Stimulated activated CD4-positive, alpha-beta T cell treated with anti-CD3 and anti-CD28 coated beads, Interleukin-4, amount 100 ng/mL, for 48 hours (primary cell): ENCODE results near the gene HRNR.
"Not testable (repeated sequence)": the region's sequence is repeated elsewhere in the genome, so short reads cannot be mapped to it uniquely, and the experiment has no call there.

Experiments used
- DNase-seq, 2 donors: peaks; one replicate each; pipeline ENCODE4 v3.0.0-alpha.2; 2020; ENCODE audit warnings: low read depth in 2 of 2

HRNR gene

DNA sequence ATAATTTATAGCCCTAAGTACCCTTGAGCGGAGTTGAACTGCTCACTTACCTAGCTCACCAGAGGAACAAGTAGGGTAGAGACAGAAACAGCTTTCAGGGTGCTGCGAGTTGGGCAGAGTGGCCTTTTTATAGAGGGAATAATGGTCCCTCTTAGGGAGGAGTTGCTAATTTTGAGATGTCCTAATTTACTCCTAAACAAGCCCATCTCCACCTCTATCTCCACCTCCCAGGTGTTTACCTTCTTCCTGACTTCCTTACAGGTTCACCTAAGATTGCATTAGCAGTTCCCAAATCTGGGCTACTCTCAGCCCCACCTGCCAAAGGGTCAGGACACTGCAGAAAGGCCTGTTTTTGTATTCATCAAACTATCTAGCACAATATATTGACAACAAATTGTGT lies at the start of gene HRNR:
Gene HRNR, minus strand, starts transcription at position 101 of the 400 bp plus-strand sequence. CDS start 940 bp downstream, outside the sequence.
- DNase-seq = no peak

DNA sequence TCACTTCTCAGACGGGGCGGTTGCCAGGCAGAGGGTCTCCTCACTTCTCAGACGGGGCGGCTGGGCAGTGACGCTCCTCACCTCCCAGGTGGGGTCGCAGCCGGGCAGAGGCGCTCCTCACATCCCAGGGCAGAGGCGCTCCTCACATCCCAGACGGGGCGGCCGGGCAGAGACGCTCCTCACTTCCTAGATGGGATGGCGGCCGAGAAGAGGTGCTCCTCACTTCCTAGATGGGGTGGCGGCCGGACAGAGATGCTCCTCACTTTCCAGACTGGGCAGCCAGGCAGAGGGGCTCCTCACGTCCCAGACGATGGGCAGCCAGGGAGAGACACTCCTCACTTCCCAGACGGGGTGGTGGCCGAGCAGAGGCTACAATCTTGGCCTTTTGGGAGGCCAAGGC lies 32.4 kb upstream of the HRNR start:
- DNase-seq = not testable (repeated sequence)

DNA sequence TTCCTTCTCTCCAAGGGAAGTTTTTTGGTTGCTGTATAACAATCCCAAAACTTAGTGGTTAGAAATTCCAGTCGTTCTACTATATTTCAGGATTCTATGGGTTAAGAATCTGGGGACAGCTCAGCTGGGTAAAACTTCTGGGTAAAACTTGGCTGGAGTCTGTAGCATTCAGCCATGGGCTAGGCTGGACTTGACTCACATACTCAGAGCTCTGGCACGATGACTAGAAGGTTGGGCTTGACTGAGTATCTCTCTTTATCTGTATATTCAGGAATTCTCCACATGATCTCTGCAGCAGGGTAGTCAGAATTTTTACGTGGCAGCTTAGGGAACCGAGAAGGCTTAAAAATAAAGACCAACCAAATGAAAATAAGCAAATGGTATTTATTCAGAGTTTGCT lies 28.2 kb upstream of the HRNR start:
- no peak for DNase-seq

DNA sequence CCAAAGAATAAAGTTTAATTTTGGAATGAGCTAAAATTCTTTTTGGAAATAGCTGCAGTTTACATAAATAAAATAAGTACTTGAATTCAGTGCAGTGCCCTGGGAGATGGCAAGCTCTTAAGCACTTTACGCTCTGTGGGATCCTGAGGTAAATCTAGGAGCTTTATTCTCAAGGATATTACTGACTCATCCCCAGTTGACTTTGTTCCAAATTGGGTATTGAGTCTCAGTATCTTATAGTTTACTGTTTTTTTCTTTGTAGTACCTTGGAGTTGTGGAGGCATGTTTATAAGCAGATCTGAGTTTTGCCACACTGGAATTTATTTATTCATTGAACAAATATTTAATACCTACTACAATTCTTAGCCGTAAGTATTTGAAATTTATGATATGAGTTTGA lies 27.4 kb upstream of the HRNR start:
- DNase-seq = no peak

DNA sequence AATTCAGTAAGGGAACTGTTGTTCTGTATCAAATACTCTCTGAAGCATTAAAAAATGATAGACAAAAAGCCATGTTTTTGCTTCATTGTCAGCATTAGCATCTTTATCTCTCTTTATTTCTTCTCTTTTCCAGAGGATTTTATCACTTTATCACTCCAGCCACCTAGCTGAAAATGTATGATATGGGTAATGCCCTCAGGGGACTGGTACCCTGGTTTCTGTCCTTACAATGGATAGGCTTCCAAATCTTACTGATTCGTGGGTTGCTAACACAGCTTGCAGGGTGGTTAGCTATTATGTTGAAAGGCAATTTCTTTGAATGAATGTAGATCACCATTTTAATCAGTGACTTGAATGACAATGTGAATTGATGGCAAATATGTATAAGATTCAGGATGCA lies 23.3 kb upstream of the HRNR start:
- DNase-seq = no peak

DNA sequence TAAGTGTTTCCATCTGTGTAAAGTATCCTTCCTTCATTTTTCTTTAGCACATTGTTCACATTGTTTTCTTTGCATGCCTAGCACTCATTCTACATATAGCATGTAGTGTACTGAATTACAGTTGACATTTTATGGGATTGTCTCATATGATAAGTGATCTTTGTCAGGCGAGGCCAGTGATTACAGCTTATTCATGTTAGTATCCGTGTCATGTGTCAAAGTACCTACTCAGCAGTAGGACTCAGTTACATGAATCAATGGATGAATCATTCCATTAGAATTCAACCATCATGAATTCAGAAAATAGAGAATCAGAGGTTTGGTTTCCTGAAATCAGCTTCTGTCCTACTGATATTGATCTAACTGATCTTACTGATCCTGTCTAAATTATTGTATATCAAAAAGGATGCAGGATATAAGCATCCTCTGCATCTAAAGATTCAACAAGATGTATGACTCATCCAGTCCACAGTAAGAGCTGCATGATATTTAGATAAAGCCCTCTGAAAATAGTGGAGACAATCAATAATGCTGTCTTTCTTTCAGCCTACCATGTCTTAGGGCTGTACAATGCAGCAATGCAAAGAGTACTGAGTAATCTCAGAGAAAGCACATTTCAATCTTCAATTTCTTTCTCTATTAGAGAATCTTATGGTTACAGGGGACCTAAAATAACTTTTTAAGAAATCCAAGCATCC lies 20.7 kb upstream of the HRNR start:
- no peak for DNase-seq

DNA sequence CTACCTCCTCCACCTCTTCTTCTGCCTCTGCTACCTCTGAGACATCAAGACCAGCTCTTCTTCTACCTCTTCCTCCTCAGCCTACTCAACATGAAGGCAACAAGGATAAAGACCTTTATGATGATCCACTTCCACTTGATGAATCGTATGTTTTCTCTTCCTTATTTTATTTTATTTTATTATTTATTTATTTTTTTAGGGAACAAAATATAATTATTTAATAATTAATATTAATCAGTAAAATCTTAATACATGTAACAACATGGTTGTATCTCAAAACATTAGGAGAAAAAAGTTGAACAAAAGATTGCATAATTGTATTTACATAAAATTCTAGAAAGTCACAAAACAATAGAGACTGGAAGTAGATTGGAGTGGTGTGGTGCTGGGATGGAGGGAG lies 13.1 kb upstream of the HRNR start:
- DNase-seq = no peak

DNA sequence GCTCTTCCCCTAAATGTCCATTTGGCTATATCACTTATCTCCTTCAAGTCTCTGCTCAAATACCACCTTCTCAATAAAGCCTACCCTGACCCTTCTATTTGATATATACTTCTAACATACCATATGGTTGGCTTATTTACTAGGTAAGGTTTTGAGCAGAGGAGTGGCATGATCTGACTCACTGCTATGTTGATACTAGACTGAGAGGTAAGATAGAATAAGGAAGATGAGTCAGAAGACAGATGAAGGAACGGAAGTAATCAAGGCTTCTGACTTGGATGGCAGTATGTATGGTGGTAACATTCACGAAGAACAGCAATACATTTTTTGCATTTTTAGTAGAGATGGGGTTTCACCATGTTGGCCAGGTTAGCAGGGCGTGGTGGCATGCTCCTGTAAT lies 4.8 kb upstream of the HRNR start:
- no peak for DNase-seq

DNA sequence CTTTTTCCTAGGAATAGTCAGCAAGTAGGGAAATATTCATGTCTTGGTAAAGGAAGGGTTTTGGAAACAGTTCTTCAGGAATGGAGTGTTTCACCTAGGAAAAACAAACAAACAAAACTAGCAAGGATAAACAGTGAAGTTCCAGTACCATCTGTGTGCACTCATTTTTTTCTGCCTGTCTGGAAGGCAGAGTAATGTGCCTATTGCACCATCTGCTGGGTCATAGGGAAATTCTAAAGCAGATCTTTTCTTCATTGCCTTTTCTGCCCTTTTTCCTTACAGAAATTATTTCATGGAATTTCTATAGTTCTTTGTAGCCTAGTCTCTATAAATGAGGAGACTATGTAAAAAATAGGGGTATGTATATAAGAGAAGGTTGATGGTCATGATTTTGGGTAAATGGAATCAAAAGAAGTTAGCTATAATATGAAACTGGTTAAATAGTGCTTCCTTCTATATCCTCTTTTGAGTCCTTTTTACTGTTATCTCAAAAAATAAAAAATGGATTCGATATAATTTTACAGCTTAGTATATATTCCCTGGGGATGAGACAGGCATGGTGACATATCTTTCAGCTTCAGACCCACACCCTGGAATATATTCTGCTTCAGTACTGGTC lies 3.4 kb upstream of the HRNR start:
- no peak for DNase-seq

DNA sequence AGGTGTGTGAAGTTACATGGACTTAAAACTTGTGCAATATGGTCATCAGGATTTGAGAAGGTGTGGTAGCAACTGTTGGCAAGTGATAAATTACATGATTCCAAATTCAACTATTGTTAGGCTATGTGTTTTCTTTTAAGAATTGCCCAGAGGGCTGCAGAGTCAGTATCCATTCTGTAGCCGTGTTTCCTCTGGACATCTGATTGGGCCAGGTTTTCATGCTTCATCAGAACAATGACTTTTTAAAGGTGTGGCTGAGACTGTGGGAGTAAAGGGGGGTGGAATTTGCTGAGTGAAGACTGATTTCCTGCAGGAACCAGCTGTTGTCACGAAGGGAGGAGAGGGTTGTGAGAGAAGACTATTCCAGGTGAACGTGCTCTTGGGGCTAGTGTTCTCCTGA lies 1.7 kb upstream of the HRNR start:
- DNase-seq = no peak

DNA sequence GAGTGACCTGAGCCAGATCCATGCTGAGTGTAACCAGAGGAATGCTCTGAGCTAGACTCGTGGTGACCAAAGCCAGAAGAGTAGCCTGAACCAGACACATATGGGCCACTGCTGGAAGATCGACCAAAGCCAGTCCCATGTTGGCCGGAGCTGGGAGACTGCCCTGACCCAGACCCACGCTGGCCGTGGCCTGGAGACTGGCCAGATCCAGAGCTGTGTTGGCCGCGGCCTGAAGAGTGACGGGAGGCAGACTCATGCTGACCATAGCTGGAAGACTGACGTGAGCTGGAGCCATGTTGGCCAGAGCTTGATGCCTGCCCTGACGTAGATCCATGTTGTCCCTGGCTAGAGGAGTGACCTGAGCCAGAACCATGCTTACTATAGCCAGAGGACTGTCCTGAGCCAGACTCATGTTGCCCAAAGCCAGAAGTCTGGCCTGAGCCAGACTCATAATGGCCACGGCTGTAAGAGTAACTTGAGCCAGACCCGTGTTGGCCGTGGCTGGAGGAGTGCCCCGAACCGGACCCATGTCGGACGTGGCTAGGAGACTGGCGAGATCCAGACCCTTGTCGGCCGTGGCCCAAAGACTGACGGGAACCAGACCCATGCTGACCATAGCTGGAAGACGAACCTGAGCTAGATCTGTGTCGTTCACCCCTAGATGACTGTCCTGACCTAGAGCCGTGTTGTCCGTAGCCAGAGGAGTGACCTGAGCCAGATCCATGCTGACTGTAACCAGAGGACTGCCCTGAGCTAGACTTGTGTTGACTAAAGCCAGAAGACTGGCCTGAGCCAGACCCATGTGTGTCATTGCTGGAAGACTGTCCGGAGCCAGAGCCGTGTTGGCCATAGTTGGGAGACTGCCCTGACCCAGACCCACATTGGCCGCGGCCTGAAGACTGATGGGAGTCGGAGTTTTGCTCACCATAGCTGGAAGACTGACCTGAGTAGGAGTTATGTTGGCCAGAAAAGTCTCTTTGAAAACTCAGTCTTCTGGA lies 3.5 kb downstream of the HRNR start:
- DNase-seq = no peak

DNA sequence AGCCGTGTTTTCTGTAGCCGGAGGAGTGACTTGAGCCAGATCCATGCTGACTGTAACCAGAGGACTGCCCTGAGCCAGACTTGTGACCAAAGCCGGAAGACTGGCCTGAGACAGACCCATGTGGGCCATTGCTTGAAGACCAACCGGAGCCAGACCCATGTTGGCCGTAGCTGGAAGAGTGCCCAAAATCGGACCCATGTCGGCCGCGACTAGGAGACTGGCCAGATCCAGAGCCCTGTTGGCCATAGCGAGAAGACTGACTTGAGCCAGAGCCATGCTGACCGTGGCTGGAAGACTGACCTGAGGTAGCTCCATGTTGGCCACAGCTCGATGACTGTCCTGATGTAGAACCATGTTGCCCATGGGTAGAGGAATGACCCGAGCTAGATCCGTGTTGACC lies 4.6 kb downstream of the HRNR start:
- DNase-seq = not testable (repeated sequence)

DNA sequence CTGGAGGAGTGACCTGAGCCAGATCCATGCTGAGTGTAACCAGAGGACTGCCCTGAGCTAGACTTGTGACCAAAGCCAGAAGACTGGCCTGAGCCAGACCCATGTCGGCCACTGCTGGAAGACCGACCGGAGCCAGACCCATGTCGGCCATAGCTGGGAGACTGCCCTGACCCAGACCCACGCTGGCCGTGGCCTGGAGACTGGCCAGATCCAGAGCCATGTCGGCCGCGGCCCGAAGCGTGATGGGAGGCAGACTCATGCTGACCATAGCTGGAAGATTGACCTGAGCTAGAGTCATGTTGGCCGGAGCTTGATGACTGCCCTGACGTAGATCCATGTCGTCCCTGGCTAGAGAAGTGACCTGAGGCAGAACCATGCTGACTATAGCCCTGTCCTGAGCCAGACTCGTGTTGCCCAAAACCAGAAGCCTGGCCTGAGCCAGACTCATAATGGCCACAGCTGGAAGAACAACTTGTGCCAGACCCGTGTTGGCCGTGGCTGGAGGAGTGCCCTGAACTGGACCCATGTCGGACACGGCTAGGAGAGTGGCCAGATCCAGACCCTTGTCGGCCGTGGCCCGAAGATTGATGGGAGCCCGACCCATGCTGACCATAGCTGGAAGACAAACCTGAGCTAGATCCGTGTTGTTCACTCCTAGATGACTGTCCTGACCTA lies 5.1 kb downstream of the HRNR start:
- no peak for DNase-seq

DNA sequence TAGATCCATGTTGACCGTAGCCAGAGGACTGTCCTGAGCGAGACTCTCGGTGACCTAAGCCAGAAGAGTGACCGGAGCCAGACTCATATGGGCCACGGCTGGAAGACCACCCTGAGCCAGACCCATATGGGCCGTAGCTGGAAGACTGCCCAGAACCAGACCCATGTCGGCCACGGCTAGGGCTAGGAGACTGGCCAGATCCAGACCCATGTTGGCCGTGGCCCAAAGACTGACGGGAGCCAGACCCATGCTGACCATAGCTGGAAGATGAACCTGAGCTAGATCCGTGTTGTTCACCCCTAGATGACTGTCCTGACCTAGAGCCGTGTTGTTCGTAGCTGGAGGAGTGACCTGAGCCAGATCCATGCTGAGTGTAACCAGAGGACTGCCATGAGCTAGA lies 8.4 kb downstream of the HRNR start:
- not testable (repeated sequence) for DNase-seq

DNA sequence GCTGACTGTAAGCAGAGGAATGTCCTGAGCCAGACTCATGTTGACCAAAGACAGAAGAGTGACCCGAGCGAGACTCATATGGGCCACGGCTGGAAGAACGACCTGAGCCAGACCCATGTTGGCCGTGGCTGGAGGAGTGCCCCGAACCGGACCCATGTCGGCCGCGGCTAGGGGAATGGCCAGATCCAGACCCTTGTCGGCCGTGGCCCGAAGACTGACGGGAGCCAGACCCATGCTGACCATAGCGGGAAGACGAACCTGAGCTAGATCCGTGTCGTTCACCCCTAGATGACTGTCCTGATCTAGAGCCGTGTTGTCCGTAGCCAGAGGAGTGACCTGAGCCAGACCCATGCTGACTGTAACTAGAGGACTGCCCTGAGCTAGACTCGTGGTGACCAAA lies 9.1 kb downstream of the HRNR start:
- DNase-seq = not testable (repeated sequence)

DNA sequence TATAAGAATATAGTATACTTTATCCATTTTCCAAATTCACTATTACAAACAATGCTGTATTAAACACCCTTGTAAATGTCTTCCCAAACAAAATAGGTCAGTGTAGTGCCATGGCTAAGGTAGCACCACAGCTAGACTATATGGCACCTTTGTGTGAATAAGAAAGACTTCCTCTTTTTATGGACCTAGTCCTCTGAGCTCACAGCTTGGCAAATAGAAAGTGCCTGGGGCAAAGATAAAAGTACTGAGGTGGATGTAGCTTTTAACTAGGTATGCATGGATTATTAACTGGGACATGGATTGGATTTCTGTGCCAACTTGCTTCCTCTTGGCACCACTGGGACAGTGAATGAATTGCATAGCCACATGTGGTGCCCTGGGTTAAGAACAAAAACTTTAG lies 25.0 kb downstream of the HRNR start:
- DNase-seq = no peak

DNA sequence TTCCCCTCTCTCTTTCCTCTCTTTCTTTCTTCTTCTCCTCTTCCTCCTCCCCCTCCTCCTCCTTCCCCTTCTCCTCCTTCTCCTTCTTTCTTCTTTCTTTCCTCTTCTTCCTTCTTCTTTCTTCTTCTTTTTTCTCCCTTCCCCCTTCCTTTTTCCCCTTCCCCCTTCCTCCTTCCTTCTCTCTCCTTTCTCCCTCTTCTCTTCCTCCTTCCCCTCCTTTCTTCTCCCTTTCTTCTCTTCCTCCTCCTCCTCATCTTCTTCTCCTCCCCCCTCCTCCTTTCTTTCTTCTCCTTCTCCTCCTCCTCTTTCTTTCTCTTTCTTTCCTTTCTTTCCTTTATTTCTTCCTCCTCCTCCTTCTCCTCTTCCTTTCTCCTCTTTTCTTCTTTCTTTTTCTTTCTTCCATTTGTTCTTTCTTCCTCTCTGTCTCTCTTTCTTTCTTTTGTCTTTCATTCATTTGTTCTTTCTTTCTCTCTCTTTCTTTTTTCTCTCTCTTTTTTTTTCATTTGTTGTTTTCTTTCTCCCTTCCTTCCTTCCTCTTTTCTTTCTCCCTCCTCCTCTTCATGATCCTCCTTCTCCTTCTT lies 26.5 kb downstream of the HRNR start:
- DNase-seq = no peak

DNA sequence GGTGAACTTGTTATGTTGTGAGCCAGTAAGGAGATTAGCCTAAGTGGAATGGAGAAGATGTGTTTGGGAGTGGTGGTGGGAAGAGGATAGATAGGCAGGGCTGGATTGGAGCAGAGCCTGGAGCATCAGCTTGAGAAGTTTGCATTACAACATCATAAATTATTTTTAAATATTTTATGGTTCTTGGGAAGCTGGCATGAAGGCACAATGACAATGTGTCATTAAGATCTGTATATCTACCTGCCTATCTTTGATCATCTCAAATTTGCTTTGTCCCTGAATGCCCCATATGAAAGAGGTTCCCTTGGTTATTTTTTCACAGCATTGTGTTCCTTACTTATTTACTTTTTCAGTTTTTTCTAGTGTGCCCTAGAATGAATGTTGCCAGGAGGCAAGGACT lies 32.3 kb downstream of the HRNR start:
- no peak for DNase-seq

DNA sequence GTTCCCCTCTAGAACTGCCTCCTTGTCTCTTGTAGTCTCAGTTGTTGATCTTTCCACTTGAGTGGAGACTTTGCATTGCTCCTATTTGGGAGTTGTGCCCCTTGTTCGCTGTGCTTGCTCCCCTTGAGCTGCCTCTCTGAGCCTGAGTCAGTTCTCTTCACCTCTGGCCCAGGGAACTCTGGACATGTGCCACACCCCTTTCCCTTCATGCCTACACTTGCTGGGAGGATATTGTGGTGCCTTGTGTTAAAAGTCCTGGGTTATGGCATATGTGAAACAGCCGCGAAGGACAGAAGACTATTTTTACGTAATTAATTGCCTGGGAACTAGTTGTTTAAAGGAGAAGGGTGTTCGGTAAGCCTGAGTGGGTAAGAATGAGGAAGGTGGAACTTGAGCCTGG lies 32.7 kb downstream of the HRNR start:
- no peak for DNase-seq

DNA sequence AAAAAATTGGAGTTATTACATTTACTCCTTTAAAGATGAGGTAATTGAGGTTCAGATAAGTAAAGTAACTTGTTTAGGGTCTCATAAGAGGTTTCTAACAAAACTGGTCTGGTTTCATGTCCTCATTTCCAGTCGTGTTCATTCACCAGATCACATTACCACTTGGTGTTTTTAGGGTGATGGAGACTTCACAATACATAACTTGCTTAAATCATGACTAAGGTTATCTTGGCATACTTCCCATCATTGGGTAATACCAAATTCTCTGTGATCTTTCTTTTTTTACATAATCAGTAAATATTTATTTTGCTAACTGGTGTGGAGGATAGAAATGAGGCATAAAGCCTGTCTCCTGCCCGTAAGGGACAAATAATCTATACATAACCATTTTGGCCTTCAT lies 33.4 kb downstream of the HRNR start:
- no peak for DNase-seq

DNA sequence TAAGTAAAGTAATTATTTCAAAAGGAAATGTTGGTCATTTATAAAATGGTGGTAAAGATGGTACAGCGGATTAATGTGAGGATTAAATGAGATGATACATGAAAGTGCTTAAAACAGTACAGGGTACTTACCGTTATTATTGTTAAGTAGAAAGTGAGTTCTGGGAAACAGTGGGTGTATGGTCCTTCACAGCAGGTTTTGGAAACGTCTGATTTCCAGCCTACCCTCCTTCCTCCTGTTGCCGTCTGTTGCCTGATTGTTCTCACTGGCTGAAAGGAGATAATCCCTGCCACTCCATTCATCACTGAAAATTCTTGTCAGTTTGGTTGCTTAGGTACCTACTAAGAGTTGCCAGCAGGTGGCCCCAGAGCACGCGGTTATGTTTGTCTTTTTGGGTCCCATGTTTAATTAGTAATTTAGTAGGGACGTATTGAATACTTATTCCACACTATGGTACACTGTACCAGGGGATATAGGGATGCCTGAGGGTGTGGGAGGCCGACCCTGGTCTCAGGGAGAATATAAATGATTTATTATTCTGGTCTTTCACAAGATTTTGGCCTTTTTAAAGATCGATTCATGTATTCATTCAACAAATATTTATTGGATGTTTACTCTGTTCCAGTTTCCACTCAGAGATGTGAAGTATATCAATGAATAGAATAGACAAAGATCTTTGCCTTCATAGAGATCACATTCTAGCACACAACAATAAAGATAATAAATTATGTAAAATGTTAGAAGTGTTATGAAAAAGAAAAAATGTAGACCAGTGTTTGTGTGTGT lies 34.1 kb downstream of the HRNR start:
- DNase-seq = peak; percentile 58 to 66
